Measurements from ENCODE around the gene PTH2.

DNA sequence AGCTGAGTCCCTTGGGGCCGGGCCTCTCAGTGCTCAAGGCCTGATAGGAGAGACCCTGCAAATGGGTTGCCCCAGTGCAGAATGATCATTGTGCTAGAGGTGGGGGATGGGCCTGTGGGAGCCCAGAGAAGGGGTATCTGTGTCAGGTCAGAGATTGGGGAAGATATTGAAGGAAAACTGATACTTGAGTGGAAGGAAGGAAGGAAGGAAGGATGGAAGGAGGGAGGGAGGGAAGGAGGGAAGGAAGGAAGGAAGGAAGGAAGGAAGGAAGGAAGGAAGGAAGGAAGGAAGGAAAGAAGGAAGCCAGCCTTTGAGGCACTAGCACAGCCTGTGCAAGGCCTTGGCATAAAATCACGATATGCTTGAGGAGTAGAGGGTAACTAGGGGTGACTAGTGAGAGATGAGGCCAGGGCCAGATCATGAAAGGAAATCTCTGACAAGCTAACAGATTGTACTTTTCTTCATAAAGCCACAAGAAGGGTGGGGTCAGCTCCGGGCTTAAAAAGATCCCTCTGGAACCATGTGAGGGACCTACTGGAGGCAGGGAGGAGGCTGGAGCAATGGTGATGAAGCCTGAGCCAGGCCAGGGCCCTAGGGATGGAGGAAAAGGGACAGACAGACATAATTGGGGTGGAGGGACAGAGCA, 11.4 kb downstream of the PTH2 start:
- TF ChIP-seq, protein P1, sequence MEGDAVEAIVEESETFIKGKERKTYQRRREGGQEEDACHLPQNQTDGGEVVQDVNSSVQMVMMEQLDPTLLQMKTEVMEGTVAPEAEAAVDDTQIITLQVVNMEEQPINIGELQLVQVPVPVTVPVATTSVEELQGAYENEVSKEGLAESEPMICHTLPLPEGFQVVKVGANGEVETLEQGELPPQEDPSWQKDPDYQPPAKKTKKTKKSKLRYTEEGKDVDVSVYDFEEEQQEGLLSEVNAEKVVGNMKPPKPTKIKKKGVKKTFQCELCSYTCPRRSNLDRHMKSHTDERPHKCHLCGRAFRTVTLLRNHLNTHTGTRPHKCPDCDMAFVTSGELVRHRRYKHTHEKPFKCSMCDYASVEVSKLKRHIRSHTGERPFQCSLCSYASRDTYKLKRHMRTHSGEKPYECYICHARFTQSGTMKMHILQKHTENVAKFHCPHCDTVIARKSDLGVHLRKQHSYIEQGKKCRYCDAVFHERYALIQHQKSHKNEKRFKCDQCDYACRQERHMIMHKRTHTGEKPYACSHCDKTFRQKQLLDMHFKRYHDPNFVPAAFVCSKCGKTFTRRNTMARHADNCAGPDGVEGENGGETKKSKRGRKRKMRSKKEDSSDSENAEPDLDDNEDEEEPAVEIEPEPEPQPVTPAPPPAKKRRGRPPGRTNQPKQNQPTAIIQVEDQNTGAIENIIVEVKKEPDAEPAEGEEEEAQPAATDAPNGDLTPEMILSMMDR (IDR thresholded peaks at IDR 0.05; ENCODE audit: low read depth, low read length) = no peak
- TF ChIP-seq POLR2A (IDR thresholded peaks at IDR 0.05; ENCODE audit: extremely low read depth, insufficient read length) = no peak
